Astrocyte (in vitro differentiated cells and primary cell): ENCODE data around the gene SPANXN5. TPM values are rescaled to one million over a fixed set of nuclear protein-coding genes. Genes with fewer than 3 reads are reported as not detected.

ENCODE experiments used
- DNase-seq: peaks from one replicate; pipeline ENCODE4 v3.0.0-alpha.2; 2010; ENCODE audit warnings: low read depth
- FAIRE-seq: peaks from 2 replicates; lab custom pipeline; 2011; peaks lifted over from hg19 to GRCh38; lab: Jason Lieb, UNC
- H2AFZ ChIP-seq: 2 replicates; pipeline ENCODE4 v1.6.0; 2012; ENCODE audit warnings: low read depth, low read length, inconsistent platforms
- H3K27ac ChIP-seq: 2 replicates; pipeline ENCODE4 v1.5.1; 2011; ENCODE audit warnings: low read depth, low read length, inconsistent platforms
- H3K27me3 ChIP-seq: 2 replicates; pipeline ENCODE4 v1.6.0; 2011; ENCODE audit warnings: low read length, inconsistent platforms; ENCODE audit not compliant: insufficient read depth
- H3K36me3 ChIP-seq: 2 replicates; pipeline ENCODE4 v1.5.1; 2011; ENCODE audit warnings: low read length, inconsistent platforms; ENCODE audit not compliant: insufficient read depth
- H3K4me1 ChIP-seq: 2 replicates; pipeline ENCODE4 v1.5.1; 2011; ENCODE audit warnings: low read length, inconsistent platforms; ENCODE audit not compliant: insufficient read depth
- H3K4me2 ChIP-seq: 2 replicates; pipeline ENCODE4 v1.6.0; 2012; ENCODE audit warnings: low read length, inconsistent platforms
- H3K4me3 ChIP-seq: 2 replicates; pipeline ENCODE4 v1.5.1; 2011; ENCODE audit warnings: low read depth, mild to moderate bottlenecking, low read length, inconsistent platforms; ENCODE audit not compliant: insufficient read depth
- H3K79me2 ChIP-seq: 2 replicates; pipeline ENCODE4 v1.6.0; 2012; ENCODE audit warnings: mild to moderate bottlenecking, low read length, inconsistent platforms; ENCODE audit not compliant: insufficient read depth
- H3K9ac ChIP-seq: 2 replicates; pipeline ENCODE4 v1.6.0; 2012; ENCODE audit warnings: mild to moderate bottlenecking, low read length, inconsistent platforms
- H3K9me3 ChIP-seq: 2 replicates; pipeline ENCODE4 v1.5.1; 2012; ENCODE audit warnings: low read depth, mild to moderate bottlenecking, low read length, inconsistent platforms; ENCODE audit not compliant: insufficient read depth
- H4K20me1 ChIP-seq: 2 replicates; pipeline ENCODE4 v1.6.0; 2012; ENCODE audit warnings: low read length, inconsistent platforms; ENCODE audit not compliant: insufficient read depth
- H3K27ac Mint-ChIP-seq: one replicate; pipeline ENCODE4 v1.8.0; 2021; ENCODE audit warnings: mild to moderate bottlenecking, mixed read lengths; ENCODE audit not compliant: unreplicated experiment
- H3K27me3 Mint-ChIP-seq: one replicate; pipeline ENCODE4 v1.8.0; 2021; ENCODE audit warnings: low read depth, mixed read lengths; ENCODE audit not compliant: unreplicated experiment
- H3K36me3 Mint-ChIP-seq: one replicate; pipeline ENCODE4 v1.8.0; 2021; ENCODE audit warnings: low read depth, mixed read lengths; ENCODE audit not compliant: unreplicated experiment
- H3K4me1 Mint-ChIP-seq: one replicate; pipeline ENCODE4 v1.8.0; 2021; ENCODE audit warnings: low read depth, mixed read lengths; ENCODE audit not compliant: unreplicated experiment
- H3K4me3 Mint-ChIP-seq: one replicate; pipeline ENCODE4 v1.8.0; 2021; ENCODE audit warnings: mild to moderate bottlenecking, moderate library complexity, mixed read lengths; ENCODE audit not compliant: unreplicated experiment
- H3K9me3 Mint-ChIP-seq: one replicate; pipeline ENCODE4 v1.8.0; 2021; ENCODE audit warnings: mild to moderate bottlenecking, mixed read lengths; ENCODE audit not compliant: unreplicated experiment
- EZH2 ChIP-seq: IDR thresholded peaks from 2 replicates; pipeline ENCODE4 v1.6.1; 2012; ENCODE audit warnings: mild to moderate bottlenecking, low read length, inconsistent platforms; ENCODE audit not compliant: insufficient read depth
- total RNA-seq: library from RNA; stranded (reverse); gene quantifications from 2 replicates; pipeline ENCODE4 v1.2.1, GENCODE V29; 2021
- TF ChIP-seq, protein P1 (sequence below): IDR thresholded peaks from 2 replicates; pipeline ENCODE4 v1.5.1; 2011; ENCODE audit warnings: low read depth, mild to moderate bottlenecking, inconsistent platforms, low read length, moderate library complexity; ENCODE audit not compliant: insufficient read depth

Gene SPANXN5
- total RNA-seq, 1 donor from 2014 or later, result not detected

DNA sequence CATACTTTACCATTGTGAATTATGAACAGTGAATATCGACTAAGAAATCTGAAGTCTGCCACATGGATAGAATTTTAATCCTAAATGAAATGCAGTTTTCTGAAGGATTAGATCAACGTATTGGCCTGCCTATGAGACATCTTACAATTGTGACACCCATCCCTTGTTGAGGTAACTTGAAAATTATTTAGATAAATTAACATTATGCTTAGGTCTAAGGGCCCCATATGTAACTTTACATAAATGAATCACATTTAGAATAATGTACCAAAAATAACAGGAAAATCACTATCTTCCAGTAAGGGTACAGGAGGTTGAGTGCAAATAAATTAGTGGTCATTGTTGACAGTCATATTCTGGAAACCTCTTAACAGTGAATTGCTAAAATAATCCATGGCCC is 27.4 kb upstream of the SPANXN5 start:
- no peak overlapping the region for H3K27ac ChIP-seq
- DNase-seq (no peak), FAIRE-seq (peak; percentile 79)
- H4K20me1 ChIP-seq, result no peaks in the 10 kb centered on the region
- H3K79me2 ChIP-seq, result no peaks in the 10 kb centered on the region
- peaks cover 2% of the 10 kb centered on the region for H3K27me3 Mint-ChIP-seq
- no peak for TF ChIP-seq EZH2
- TF ChIP-seq, protein P1, sequence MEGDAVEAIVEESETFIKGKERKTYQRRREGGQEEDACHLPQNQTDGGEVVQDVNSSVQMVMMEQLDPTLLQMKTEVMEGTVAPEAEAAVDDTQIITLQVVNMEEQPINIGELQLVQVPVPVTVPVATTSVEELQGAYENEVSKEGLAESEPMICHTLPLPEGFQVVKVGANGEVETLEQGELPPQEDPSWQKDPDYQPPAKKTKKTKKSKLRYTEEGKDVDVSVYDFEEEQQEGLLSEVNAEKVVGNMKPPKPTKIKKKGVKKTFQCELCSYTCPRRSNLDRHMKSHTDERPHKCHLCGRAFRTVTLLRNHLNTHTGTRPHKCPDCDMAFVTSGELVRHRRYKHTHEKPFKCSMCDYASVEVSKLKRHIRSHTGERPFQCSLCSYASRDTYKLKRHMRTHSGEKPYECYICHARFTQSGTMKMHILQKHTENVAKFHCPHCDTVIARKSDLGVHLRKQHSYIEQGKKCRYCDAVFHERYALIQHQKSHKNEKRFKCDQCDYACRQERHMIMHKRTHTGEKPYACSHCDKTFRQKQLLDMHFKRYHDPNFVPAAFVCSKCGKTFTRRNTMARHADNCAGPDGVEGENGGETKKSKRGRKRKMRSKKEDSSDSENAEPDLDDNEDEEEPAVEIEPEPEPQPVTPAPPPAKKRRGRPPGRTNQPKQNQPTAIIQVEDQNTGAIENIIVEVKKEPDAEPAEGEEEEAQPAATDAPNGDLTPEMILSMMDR, result no peak
- no peak overlapping the region for H2AFZ ChIP-seq
- no peaks in the 10 kb centered on the region for H3K4me1 ChIP-seq
- no peaks in the 10 kb centered on the region for H3K36me3 Mint-ChIP-seq
- no peak overlapping the region for H3K4me3 ChIP-seq
- no peaks in the 10 kb centered on the region for H3K9me3 Mint-ChIP-seq
- no peaks in the 10 kb centered on the region for H3K9me3 ChIP-seq
- H3K4me1 Mint-ChIP-seq, result no peaks in the 10 kb centered on the region
- no peak overlapping the region for H3K27ac Mint-ChIP-seq
- no peak overlapping the region for H3K9ac ChIP-seq
- H3K36me3 ChIP-seq, result no peaks in the 10 kb centered on the region
- no peak overlapping the region for H3K4me2 ChIP-seq
- no peaks in the 10 kb centered on the region for H3K27me3 ChIP-seq
- H3K4me3 Mint-ChIP-seq, result no peak overlapping the region

DNA sequence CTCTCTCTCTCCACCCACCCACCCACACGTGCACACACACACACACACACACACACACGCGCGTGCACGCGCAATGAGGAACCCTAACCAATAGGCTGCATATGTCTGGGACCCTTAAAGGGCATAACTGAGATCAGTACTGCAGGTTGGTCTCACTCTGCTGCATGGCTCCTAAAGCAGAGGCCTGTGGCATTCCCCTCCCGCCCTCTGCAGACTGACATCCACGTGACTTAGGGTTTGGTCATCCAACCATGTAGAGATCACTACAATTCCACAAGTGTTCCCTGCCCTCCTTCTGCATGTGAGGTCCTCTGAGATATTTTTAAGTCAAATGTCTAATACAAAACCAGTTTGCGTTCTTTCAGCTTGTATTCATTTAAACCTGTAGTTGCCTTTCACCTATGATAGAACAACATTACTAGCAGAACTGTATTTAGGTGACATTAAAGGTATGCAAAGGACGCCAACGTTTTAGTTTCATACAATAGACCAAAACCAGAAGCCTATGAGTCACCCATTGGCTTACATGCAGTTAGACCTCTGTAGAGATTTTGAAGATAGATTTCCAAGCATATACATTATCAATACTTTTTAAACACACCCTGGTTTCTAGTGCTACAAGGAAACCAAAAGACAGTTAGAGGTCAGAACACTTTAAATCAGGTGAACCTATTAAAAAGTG is 24.0 kb upstream of the SPANXN5 start:
- H3K4me2 ChIP-seq, result no peak overlapping the region
- no peak for DNase-seq
- no peaks in the 10 kb centered on the region for H3K79me2 ChIP-seq
- H3K36me3 ChIP-seq, result no peaks in the 10 kb centered on the region
- FAIRE-seq, result no peak
- H3K27me3 ChIP-seq, result no peaks in the 10 kb centered on the region
- H4K20me1 ChIP-seq, result no peaks in the 10 kb centered on the region
- H3K4me1 ChIP-seq, result no peaks in the 10 kb centered on the region
- no peak overlapping the region for H2AFZ ChIP-seq
- H3K36me3 Mint-ChIP-seq, result no peaks in the 10 kb centered on the region
- H3K4me3 ChIP-seq, result no peak overlapping the region
- no peak overlapping the region for H3K9ac ChIP-seq
- TF ChIP-seq EZH2, result no peak
- TF ChIP-seq, protein P1, result no peak
- no peak overlapping the region for H3K4me3 Mint-ChIP-seq
- peaks cover 4% of the 10 kb centered on the region for H3K27me3 Mint-ChIP-seq
- no peak overlapping the region for H3K27ac Mint-ChIP-seq
- no peaks in the 10 kb centered on the region for H3K4me1 Mint-ChIP-seq
- no peaks in the 10 kb centered on the region for H3K9me3 Mint-ChIP-seq
- no peaks in the 10 kb centered on the region for H3K9me3 ChIP-seq
- no peak overlapping the region for H3K27ac ChIP-seq

DNA sequence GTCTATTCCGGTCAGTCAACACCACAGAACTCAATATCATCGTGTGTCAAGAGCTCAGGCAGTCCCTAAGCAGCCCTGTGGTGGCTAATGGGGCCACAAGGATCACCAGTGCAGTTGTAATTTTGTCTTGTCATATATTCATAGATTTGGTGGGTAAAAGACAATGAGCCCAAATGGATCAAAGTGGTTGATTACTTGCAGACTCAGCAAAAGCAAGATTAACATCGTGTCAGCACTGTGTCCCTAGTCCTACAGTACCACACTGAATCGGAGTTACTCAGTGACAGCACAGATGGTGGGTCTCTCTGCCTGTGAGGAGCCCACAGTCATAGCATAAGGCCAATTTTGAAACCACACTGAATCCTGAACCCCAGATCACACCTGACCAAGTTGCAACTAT is 22.6 kb upstream of the SPANXN5 start:
- no peak overlapping the region for H2AFZ ChIP-seq
- no peaks in the 10 kb centered on the region for H3K36me3 ChIP-seq
- FAIRE-seq, result no peak
- H3K4me2 ChIP-seq, result no peak overlapping the region
- H3K79me2 ChIP-seq, result no peaks in the 10 kb centered on the region
- TF ChIP-seq EZH2, result no peak
- TF ChIP-seq, protein P1, result no peak
- H3K4me1 ChIP-seq, result no peaks in the 10 kb centered on the region
- Mint-ChIP-seq H3K4me3 (no peak overlapping the region), H3K27me3 (peaks cover 4% of the 10 kb centered on the region), H3K36me3 (no peaks in the 10 kb centered on the region), H3K4me1 (no peaks in the 10 kb centered on the region), H3K27ac (no peak overlapping the region), H3K9me3 (no peaks in the 10 kb centered on the region)
- no peak overlapping the region for H3K9ac ChIP-seq
- no peaks in the 10 kb centered on the region for H3K27me3 ChIP-seq
- no peaks in the 10 kb centered on the region for H3K9me3 ChIP-seq
- H3K4me3 ChIP-seq, result no peak overlapping the region
- no peak overlapping the region for H3K27ac ChIP-seq
- H4K20me1 ChIP-seq, result no peaks in the 10 kb centered on the region
- DNase-seq, result no peak
